PC-9 (cell line): ENCODE measurements around the gene SLC25A53.

Experiments used
- CTCF ChIP-seq: fragments of 200-600 bp; sonication (generic); conservative IDR thresholded peaks from 2 replicates; pipeline ENCODE4 v1.6.1; 2017; ENCODE audit warnings: mixed run types, antibody characterized with exemption, mild to moderate bottlenecking, moderate library complexity
- EZH2 ChIP-seq: fragments of 200-600 bp; sonication (generic); IDR thresholded peaks from 2 replicates; pipeline ENCODE4 v1.8.0; 2017; ENCODE audit warnings: antibody characterized with exemption, low read depth

- no peak for TF ChIP-seq CTCF
- TF ChIP-seq EZH2 = no peak
Observed at GRCh38 chrX:104098919-104099318, 57.9 kb downstream of the SLC25A53 start.
